Measurements from ENCODE around the gene MGRN1. TPM values are rescaled to one million over a fixed set of nuclear protein-coding genes. Genes with fewer than 3 reads are reported as not detected.
A peak's percentile ranks its signal among the peaks of the same experiment; 100 is the strongest.

The MGRN1 gene
- total and polyA plus RNA-seq, 2 of the 13 experiments (the other 11 are each of a cell fraction or from before 2014, with no cell fraction given): 11.9 to 12.6 TPM

DNA sequence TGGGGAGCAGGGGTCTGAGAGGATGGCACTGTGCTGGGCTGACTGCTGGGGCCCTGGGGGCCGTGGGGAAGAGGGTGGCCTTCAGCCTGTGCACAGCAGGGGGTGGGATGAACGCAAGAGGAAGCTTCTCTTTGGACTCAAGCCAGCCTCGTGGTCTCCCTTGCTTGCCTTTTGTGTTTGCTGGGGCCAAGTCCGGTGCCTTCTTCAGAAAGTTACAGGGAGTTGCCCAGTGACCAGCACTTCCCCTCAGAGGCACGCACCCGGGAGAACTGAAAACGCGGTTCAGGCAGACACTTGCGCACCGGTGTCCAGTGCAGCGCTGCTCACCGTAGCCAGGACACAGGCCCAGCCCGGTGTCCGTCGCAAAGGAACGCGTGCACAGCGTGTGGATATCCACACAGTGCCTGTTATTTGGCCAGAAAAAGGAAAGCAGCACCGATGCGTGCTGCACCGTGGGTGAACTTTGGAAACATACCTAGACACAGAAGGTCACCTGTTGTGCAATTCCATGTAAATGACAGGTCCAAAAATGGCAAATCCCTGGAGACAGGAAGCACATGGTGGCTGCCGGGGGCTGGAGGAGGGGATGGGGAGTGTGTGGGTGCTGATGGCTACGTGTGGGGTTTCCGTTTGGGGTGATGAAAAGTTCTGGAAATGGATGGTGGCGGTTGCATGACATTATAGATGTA is 39.3 kb downstream of the MGRN1 start (continued):
- TF ChIP-seq, protein P1, sequence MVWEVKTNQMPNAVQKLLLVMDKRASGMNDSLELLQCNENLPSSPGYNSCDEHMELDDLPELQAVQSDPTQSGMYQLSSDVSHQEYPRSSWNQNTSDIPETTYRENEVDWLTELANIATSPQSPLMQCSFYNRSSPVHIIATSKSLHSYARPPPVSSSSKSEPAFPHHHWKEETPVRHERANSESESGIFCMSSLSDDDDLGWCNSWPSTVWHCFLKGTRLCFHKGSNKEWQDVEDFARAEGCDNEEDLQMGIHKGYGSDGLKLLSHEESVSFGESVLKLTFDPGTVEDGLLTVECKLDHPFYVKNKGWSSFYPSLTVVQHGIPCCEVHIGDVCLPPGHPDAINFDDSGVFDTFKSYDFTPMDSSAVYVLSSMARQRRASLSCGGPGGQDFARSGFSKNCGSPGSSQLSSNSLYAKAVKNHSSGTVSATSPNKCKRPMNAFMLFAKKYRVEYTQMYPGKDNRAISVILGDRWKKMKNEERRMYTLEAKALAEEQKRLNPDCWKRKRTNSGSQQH (CRISPR knock-in tag; IDR thresholded peaks at IDR 0.05; ENCODE audit: low read depth): no peak
- TF ChIP-seq PCBP1 (IDR thresholded peaks at IDR 0.05; ENCODE audit: borderline replicate concordance, low read depth, low read length) (no peak), PTBP1 (IDR thresholded peaks at IDR 0.05; ENCODE audit: low read depth, low read length, poor library complexity, severe bottlenecking) (no peak), FLYWCH1 (CRISPR knock-in tag; IDR thresholded peaks at IDR 0.05) (no peak), MEIS1 (CRISPR knock-in tag; IDR thresholded peaks at IDR 0.05; ENCODE audit: borderline replicate concordance) (peak; percentile 90), KDM4B (CRISPR knock-in tag; IDR thresholded peaks at IDR 0.05) (peak; percentile 65; the same call in 1 of the 2 replicates), JDP2 (CRISPR knock-in tag; IDR thresholded peaks at IDR 0.05; ENCODE audit: borderline replicate concordance) (no peak), FOSL1 (CRISPR knock-in tag; IDR thresholded peaks at IDR 0.05; ENCODE audit: borderline replicate concordance) (no peak), MAZ (IDR thresholded peaks at IDR 0.05; ENCODE audit: borderline replicate concordance, low read depth, low read length) (peak; percentile 41; the same call in 1 of the 2 replicates), MAZ (CRISPR knock-in tag; IDR thresholded peaks at IDR 0.05; ENCODE audit: low read depth) (peak; percentile 74), ARNT (IDR thresholded peaks at IDR 0.05) (no peak)
- TF ChIP-seq, protein P2, sequence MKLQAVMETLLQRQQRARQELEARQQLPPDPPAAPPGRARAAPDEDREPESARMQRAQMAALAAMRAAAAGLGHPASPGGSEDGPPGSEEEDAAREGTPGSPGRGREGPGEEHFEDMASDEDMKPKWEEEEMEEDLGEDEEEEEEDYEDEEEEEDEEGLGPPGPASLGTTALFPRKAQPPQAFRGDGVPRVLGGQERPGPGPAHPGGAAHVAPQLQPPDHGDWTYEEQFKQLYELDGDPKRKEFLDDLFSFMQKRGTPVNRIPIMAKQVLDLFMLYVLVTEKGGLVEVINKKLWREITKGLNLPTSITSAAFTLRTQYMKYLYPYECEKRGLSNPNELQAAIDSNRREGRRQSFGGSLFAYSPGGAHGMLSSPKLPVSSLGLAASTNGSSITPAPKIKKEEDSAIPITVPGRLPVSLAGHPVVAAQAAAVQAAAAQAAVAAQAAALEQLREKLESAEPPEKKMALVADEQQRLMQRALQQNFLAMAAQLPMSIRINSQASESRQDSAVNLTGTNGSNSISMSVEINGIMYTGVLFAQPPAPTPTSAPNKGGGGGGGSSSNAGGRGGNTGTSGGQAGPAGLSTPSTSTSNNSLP (IDR thresholded peaks at IDR 0.05; ENCODE audit: low read depth, low read length): 0 out of 2 replicates have a peak, but pooled peaks have one; percentile 24
- TF ChIP-seq, protein P3, sequence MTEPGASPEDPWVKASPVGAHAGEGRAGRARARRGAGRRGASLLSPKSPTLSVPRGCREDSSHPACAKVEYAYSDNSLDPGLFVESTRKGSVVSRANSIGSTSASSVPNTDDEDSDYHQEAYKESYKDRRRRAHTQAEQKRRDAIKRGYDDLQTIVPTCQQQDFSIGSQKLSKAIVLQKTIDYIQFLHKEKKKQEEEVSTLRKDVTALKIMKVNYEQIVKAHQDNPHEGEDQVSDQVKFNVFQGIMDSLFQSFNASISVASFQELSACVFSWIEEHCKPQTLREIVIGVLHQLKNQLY (CRISPR knock-in tag; IDR thresholded peaks at IDR 0.05): peak; percentile 88
- TF ChIP-seq, protein P4, sequence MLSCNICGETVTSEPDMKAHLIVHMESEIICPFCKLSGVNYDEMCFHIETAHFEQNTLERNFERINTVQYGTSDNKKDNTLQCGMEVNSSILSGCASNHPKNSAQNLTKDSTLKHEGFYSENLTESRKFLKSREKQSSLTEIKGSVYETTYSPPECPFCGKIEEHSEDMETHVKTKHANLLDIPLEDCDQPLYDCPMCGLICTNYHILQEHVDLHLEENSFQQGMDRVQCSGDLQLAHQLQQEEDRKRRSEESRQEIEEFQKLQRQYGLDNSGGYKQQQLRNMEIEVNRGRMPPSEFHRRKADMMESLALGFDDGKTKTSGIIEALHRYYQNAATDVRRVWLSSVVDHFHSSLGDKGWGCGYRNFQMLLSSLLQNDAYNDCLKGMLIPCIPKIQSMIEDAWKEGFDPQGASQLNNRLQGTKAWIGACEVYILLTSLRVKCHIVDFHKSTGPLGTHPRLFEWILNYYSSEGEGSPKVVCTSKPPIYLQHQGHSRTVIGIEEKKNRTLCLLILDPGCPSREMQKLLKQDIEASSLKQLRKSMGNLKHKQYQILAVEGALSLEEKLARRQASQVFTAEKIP (CRISPR knock-in tag; IDR thresholded peaks at IDR 0.05; ENCODE audit: borderline replicate concordance): no peak
- TF ChIP-seq, protein P5, sequence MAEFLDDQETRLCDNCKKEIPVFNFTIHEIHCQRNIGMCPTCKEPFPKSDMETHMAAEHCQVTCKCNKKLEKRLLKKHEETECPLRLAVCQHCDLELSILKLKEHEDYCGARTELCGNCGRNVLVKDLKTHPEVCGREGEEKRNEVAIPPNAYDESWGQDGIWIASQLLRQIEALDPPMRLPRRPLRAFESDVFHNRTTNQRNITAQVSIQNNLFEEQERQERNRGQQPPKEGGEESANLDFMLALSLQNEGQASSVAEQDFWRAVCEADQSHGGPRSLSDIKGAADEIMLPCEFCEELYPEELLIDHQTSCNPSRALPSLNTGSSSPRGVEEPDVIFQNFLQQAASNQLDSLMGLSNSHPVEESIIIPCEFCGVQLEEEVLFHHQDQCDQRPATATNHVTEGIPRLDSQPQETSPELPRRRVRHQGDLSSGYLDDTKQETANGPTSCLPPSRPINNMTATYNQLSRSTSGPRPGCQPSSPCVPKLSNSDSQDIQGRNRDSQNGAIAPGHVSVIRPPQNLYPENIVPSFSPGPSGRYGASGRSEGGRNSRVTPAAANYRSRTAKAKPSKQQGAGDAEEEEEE (CRISPR knock-in tag; IDR thresholded peaks at IDR 0.05; ENCODE audit: borderline replicate concordance): peak; percentile 79; the same call in 1 of the 2 replicates
- TF ChIP-seq, protein P6, sequence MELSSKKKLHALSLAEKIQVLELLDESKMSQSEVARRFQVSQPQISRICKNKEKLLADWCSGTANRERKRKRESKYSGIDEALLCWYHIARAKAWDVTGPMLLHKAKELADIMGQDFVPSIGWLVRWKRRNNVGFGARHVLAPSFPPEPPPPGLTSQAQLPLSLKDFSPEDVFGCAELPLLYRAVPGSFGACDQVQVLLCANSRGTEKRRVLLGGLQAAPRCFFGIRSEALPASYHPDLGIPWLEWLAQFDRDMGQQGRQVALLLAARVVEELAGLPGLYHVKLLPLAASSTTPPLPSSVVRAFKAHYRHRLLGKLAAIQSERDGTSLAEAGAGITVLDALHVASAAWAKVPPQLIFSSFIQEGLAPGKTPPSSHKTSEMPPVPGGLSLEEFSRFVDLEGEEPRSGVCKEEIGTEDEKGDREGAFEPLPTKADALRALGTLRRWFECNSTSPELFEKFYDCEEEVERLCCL (CRISPR knock-in tag; IDR thresholded peaks at IDR 0.05; ENCODE audit: borderline replicate concordance): peak; percentile 82; the same call in 1 of the 2 replicates
- TF ChIP-seq, protein P7, sequence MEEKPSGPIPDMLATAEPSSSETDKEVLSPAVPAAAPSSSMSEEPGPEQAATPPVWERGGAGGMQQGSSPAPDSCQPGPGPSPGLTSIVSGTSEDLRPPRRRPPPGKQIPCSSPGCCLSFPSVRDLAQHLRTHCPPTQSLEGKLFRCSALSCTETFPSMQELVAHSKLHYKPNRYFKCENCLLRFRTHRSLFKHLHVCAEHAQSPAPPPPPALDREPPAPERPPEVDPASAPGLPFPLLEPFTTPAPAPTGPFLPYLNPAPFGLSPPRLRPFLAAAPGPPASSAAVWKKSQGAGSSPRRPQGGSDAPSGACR (CRISPR knock-in tag; IDR thresholded peaks at IDR 0.05): peak; percentile 80; the same call in 1 of the 2 replicates

Measured in HepG2 (cell line).